AG09319 (cell line): Measurements from ENCODE around the gene ATP8B1.
A peak's percentile ranks its signal among the peaks of the same experiment; 100 is the strongest.
"Not testable (repeated sequence)": the region's sequence is repeated elsewhere in the genome, so short reads cannot be mapped to it uniquely, and the experiment has no call there.

Experiments used
- DNase-seq: peaks from one replicate; pipeline ENCODE4 v3.0.0-alpha.2; 2010; ENCODE audit warnings: low read depth; ENCODE audit errors: extremely low read depth
- TF ChIP-seq, protein P1 (sequence below): IDR thresholded peaks from 2 replicates; pipeline ENCODE4 v1.5.1; 2011; ENCODE audit warnings: low read depth, mild to moderate bottlenecking, inconsistent platforms, low read length, moderate library complexity

The ATP8B1 gene

DNA sequence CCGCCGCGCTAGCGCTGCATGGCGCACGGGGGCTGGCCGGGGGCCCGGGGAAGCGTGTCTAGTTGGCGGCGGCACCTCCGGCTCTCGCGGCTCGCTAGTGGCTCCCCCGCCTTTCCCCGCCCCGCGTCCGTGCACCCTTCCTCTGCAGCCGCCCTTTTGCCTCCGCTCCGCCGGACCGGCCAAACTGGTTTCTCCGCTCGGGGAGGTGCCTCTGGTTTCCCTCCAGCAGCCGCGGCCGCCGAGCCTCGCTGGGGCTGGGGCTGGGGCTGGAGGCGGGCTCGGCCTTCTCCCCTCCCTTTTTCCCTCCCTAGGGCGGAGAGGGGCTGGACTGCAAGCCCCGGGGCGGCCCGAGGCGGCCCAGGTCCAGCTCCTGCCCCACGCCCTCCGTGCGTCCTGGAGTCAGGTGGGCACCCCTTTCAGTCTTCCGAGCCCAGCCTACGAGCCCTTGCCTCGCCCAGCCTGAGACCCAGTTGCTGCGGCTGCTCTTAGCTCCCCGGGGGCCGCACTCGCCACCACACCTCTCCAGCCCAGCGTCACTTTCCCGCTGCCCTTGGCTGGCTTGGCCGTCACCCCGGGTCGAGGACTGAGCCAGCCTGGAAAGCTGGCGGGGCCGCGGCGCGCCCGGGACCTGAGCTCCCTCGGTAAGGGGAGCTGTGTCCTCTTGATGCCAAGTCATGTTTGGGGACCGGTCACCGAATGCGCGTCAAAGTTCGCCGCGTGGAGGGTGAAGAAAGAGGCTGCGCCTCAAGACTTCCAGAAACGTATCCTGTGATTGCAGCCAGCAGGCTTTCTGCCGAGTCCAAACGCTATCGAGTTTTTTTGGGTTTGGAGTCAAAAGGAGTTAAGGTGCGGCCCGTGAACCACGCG lies at the start of gene ATP8B1:
Gene ATP8B1 (minus strand): TSS at position 213 of the 867 bp plus-strand sequence. CDS start 71,508 bp downstream, outside the sequence.
- TF ChIP-seq, protein P1, sequence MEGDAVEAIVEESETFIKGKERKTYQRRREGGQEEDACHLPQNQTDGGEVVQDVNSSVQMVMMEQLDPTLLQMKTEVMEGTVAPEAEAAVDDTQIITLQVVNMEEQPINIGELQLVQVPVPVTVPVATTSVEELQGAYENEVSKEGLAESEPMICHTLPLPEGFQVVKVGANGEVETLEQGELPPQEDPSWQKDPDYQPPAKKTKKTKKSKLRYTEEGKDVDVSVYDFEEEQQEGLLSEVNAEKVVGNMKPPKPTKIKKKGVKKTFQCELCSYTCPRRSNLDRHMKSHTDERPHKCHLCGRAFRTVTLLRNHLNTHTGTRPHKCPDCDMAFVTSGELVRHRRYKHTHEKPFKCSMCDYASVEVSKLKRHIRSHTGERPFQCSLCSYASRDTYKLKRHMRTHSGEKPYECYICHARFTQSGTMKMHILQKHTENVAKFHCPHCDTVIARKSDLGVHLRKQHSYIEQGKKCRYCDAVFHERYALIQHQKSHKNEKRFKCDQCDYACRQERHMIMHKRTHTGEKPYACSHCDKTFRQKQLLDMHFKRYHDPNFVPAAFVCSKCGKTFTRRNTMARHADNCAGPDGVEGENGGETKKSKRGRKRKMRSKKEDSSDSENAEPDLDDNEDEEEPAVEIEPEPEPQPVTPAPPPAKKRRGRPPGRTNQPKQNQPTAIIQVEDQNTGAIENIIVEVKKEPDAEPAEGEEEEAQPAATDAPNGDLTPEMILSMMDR: no peak

DNA sequence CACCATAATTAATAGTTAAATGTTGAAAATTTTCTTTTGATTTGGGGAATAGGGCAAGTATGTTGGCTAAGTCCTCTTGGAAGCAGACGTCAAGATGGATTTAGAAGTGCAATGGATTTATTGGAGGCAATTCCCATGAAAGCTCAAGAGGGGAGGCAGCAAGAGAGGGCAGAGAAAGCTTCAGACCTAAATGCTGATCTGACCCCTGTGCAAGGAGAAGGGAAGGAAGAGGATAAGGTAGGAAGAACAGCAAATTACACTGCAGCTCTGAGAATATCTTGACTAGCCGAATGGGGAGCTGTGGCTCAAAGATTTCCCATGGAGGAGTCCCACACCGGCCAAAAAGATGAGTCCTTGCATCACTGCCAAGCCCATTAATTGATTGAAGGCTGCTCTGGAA lies 46.9 kb upstream of the ATP8B1 start:
- TF ChIP-seq, protein P1: no peak

More for the DNA sequence above, at the start of gene ATP8B1:
- DNase-seq: no peak

DNA sequence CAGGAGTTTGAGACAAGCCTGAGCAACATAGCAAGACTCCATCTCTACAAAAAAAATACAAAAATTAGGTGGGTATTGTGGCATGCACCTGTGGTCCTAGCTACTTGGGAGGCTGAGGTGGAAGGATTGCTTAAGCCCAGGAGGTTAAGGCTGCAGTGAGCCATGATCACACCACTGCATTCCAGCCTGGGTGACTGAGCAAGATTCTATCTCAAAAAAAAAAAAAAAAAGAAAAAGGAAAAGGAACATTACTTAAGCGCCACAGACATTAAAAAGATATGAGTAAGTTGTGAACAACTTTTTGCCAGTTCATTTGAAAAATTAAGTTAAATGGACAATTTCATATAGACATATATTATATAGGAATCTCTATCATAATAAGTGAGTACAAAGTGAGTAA lies 45.3 kb upstream of the ATP8B1 start:
- DNase-seq: not testable (repeated sequence)

More for the DNA sequence above, 46.9 kb upstream of the ATP8B1 start:
- DNase-seq: no peak

DNA sequence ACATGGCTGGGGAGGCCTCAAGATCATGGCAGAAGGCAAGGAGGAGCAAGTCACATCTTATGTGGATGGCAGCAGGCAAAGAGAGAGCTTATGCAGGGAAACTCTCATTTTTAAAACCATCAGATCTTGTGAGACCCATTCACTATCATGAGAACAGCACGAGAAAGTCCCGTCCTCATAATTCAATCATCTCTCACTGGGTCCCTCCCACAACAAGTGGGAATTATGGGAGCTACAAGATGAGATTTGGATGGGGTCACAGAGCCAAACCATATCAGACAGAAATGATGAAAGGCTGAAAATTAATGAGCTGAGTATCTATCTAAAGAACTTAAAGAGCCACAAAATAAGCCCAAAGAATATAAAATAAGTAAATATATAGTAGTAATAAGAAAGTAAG lies 44.3 kb upstream of the ATP8B1 start:
- not testable (repeated sequence) for DNase-seq

DNA sequence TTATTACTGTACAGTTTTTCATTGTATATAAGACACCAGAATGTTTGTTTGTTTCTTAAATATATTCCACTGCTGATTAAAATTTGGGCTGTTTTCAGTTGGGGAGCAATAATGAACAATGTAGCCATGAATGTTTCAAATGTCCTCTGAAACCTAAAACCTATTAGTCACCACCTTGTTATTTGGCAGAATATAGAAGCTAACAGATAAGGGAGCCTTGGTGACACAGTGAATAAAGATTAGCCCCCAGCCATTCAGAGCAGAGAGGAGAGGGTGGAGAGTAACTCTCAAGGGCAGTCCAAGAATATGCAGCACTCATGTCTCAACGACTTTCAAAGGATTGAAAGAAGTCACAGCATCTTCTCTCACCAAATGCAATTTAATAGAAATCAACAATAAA lies 43.1 kb upstream of the ATP8B1 start:
- TF ChIP-seq, protein P1: no peak

DNA sequence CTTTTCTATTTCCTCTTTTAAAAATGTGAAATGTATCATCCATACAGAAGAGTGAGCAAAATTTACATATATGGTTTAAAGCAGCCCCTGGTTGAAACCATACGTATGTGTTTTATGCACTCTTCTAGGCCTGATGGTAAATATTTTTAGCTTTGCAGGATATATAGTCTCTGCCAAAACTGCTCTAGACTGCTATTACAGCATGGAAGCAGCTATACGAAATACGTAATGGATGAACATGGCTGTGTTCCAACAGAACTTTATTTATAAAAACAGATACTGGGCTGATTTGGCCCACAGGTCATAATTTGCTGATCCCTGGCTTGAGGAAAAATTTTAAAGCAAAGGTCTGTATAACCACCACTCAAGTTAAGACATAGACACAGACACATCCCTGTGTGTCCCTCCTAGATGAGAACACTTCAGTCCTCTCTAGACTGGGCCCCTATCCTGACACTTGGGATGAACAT lies 42.5 kb upstream of the ATP8B1 start:
- no peak for DNase-seq
- TF ChIP-seq, protein P1: no peak

More for the DNA sequence above, 43.1 kb upstream of the ATP8B1 start:
- DNase-seq: peak; percentile 20

DNA sequence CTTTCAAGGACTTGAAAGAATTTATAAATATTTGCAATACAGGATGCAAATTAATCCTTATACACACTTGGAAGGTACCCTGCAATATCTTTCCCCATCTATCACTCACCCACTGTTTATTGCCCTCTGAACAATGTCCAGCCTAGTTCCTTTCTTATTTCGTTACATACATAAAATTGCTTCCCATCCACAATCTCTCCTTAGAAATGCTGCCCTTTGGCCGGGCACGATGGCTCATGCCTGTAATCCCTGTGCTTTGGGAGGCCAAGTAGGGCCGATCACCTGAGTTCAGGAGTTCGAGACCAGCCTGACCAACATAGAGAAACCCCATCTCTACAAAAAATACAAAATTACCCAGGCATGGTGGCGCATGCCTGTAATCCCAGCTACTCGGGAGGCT lies 41.2 kb upstream of the ATP8B1 start:
- TF ChIP-seq, protein P1: no peak
- DNase-seq: no peak

DNA sequence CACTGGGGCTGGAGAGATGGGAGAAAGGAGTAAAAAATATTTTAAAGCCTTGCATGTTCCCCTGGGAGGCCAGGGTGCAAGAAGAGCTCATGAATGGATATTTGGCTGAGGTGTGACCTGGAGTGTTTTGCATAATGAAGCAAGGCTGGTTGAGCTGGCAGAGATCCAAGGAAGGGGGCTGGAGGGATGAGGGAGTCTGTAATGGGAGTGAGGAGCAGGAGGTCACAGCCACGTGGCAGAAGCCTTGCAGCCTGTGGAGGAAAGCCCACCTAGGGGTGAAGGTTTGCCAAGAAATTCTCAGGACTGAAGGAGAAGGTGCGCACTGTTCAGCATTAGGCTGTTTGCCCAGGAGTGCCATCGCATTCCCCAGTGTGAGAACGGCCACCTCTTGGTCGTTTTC lies 40.3 kb upstream of the ATP8B1 start:
- DNase-seq: no peak
- TF ChIP-seq, protein P1: no peak
